ENCODE results near the gene NLGN1. TPM values are rescaled to one million over a fixed set of nuclear protein-coding genes. Genes with fewer than 3 reads are reported as not detected.
"Not testable (repeated sequence)": the region's sequence is repeated elsewhere in the genome, so short reads cannot be mapped to it uniquely, and the experiment has no call there.

Gene NLGN1
- total and polyA plus RNA-seq, 12 donors, result 0.88 to 19.9 (median 12.6) TPM

GRCh38 chr3:173591401-173591800, 193.9 kb downstream of the NLGN1 start:
- no peaks in the 10 kb centered on the region for H3K36me3 ChIP-seq
- ATAC-seq (no peak), DNase-seq (no peak)
- no peak overlapping the region for H3K4me3 ChIP-seq
- no peak for TF ChIP-seq CTCF (IDR thresholded peaks at IDR 0.05)
- peaks cover 0 to 13% (median 0%) of the 10 kb centered on the region in 7 donors for H3K27me3 ChIP-seq
- 79 to 85% methylated on average over 2 of the region's 2 CpGs for WGBS, 2 donors
- intact Hi-C loops (cut with DNase I), result no loop called here
- no peaks in the 10 kb centered on the region for H3K9me3 ChIP-seq
- H3K4me1 ChIP-seq, result no peaks in the 10 kb centered on the region
- no peak overlapping the region for H3K27ac ChIP-seq

GRCh38 chr3:173594881-173595280, 197.3 kb downstream of the NLGN1 start:
- DNase-seq; H3K4me1 ChIP-seq; H3K4me3 ChIP-seq; H3K9me3 ChIP-seq; intact Hi-C loops (cut with DNase I); ATAC-seq; H3K27ac ChIP-seq; H3K27me3 ChIP-seq; H3K36me3 ChIP-seq: not testable (repeated sequence)
- 55 to 60% methylated on average over 3 of the region's 3 CpGs for WGBS, 2 donors

GRCh38 chr3:173599673-173600072, 202.1 kb downstream of the NLGN1 start:
- WGBS, 2 donors, result 69 to 77% methylated on average over 2 of the region's 2 CpGs
- Histone ChIP-seq H3K4me3 (no peak overlapping the region), H3K36me3 (no peaks in the 10 kb centered on the region), H3K4me1 (no peaks in the 10 kb centered on the region), H3K27me3 (no peaks in the 10 kb centered on the region), H3K27ac (no peak overlapping the region), H3K9me3 (no peaks in the 10 kb centered on the region)
- intact Hi-C loops (cut with DNase I), result no loop called here
- ATAC-seq (no peak), DNase-seq (no peak)
- TF ChIP-seq CTCF (IDR thresholded peaks at IDR 0.05), result no peak

- ATAC-seq (no peak), DNase-seq (no peak)
- Histone ChIP-seq H3K27ac (no peak overlapping the region), H3K9me3 (peaks cover 0 to 2% (median 0%) of the 10 kb centered on the region in 11 donors), H3K4me3 (no peak overlapping the region), H3K4me1 (peaks cover 0 to 13% (median 0%) of the 10 kb centered on the region in 9 donors), H3K27me3 (no peaks in the 10 kb centered on the region), H3K36me3 (no peaks in the 10 kb centered on the region)
- intact Hi-C loops (cut with DNase I), result no loop called here
- no peak for TF ChIP-seq CTCF (IDR thresholded peaks at IDR 0.05)
Measured at GRCh38 chr3:173614522-173614921, 217.0 kb downstream of the NLGN1 start.

GRCh38 chr3:173615661-173616060, 218.1 kb downstream of the NLGN1 start:
- no peak for TF ChIP-seq CTCF (IDR thresholded peaks at IDR 0.05)
- no peaks in the 10 kb centered on the region for H3K27me3 ChIP-seq
- DNase-seq (no peak), ATAC-seq (no peak)
- no peak overlapping the region for H3K4me3 ChIP-seq
- H3K27ac ChIP-seq, result no peak overlapping the region
- peaks cover 0 to 2% (median 0%) of the 10 kb centered on the region in 11 donors for H3K9me3 ChIP-seq
- H3K36me3 ChIP-seq, result no peaks in the 10 kb centered on the region
- peaks cover 0 to 21% (median 0%) of the 10 kb centered on the region in 9 donors for H3K4me1 ChIP-seq
- intact Hi-C loops (cut with DNase I), result loop anchor here in 2 of 10 donors (5.0 kb wide), 1 partner anchor 47 kb away; no protein-coding TSS in a partner anchor

Data from heart right ventricle (tissue), 16 donors.